Cardiac fibroblast (primary cell): ENCODE results near the gene LIX1L.
A peak's percentile ranks its signal among the peaks of the same experiment; 100 is the strongest.

ENCODE experiments used
- DNase-seq, 2 donors: peaks; one replicate each; pipeline versions ENCODE4 v3.0.0 to v3.0.0-alpha.2; 2010; ENCODE audit warnings: low read depth in 2 of 2
- H3K4me3 ChIP-seq, 2 donors: replicated peaks in 1 of 2; 1 replicate in 1 of 2; 2 replicates in 1 of 2; pipeline ENCODE4 v1.5.1; 2011; ENCODE audit warnings: low read depth in 2 of 2, low read length in 2 of 2, mild to moderate bottlenecking in 2 of 2, moderate library complexity in 1 of 2
- CTCF ChIP-seq: IDR thresholded peaks from one replicate; pipeline ENCODE4 v1.5.1; 2011; ENCODE audit warnings: low read depth, mild to moderate bottlenecking, low read length, inconsistent platforms

Gene LIX1L

GRCh38 chr1:145956781-145957442 lies 905 bp downstream of the LIX1L start:
- H3K4me3 ChIP-seq: peak overlapping the region; percentile 70 to 81
- no peak for TF ChIP-seq CTCF
- DNase-seq: peak; percentile 31 to 85

GRCh38 chr1:145956361-145956760 lies 1.5 kb downstream of the LIX1L start:
- no peak for DNase-seq
- peak overlapping the region; percentile 70 to 81 for H3K4me3 ChIP-seq
- TF ChIP-seq CTCF: no peak

GRCh38 chr1:145955436-145955835 lies 2.4 kb downstream of the LIX1L start:
- peak overlapping the region in 1 of 2 donors; percentile 81 for H3K4me3 ChIP-seq
- DNase-seq: peak in 1 of 2 donors; percentile 52

GRCh38 chr1:145953861-145954260 lies 4.0 kb downstream of the LIX1L start:
- no peak overlapping the region for H3K4me3 ChIP-seq
- no peak for DNase-seq
- TF ChIP-seq CTCF: no peak

More at GRCh38 chr1:145955436-145955835, 2.4 kb downstream of the LIX1L start:
- TF ChIP-seq CTCF: no peak

- no peak overlapping the region for H3K4me3 ChIP-seq
- TF ChIP-seq CTCF: no peak
- DNase-seq: no peak
These were observed 4.9 kb downstream of the LIX1L start for GRCh38 chr1:145952903-145953302.

- no peak for TF ChIP-seq CTCF
- DNase-seq: no peak
- no peak overlapping the region for H3K4me3 ChIP-seq
These were observed 6.3 kb downstream of the LIX1L start for GRCh38 chr1:145951526-145951925.

GRCh38 chr1:145949219-145949618 lies 8.6 kb downstream of the LIX1L start:
- no peak overlapping the region for H3K4me3 ChIP-seq
- TF ChIP-seq CTCF: no peak
- no peak for DNase-seq
